Progenitor cell of endocrine pancreas (in vitro differentiated cells): ENCODE measurements around the gene DCLK2. TPM values are rescaled to one million over a fixed set of nuclear protein-coding genes. Genes with fewer than 3 reads are reported as not detected.

Source experiments
- DNase-seq: peaks from one replicate; pipeline ENCODE4 v3.0.0; 2021; ENCODE audit warnings: low spot score; ENCODE audit not compliant: unreplicated experiment
- H3K27ac Mint-ChIP-seq: 2 replicates; pipeline ENCODE4 v1.8.0; 2021; ENCODE audit warnings: mild to moderate bottlenecking, moderate library complexity, mixed read lengths
- H3K27me3 Mint-ChIP-seq: 2 replicates; pipeline ENCODE4 v1.8.0; 2021; ENCODE audit warnings: mixed read lengths
- H3K36me3 Mint-ChIP-seq: 2 replicates; pipeline ENCODE4 v1.8.0; 2022; ENCODE audit warnings: mixed read lengths; ENCODE audit not compliant: insufficient read depth
- H3K4me1 Mint-ChIP-seq: 2 replicates; pipeline ENCODE4 v1.8.0; 2021; ENCODE audit warnings: low read depth, mixed read lengths
- H3K4me3 Mint-ChIP-seq: 2 replicates; pipeline ENCODE4 v1.8.0; 2021; ENCODE audit warnings: low read depth, mild to moderate bottlenecking, moderate library complexity, mixed read lengths
- H3K9me3 Mint-ChIP-seq: 2 replicates; pipeline ENCODE4 v1.8.0; 2021; ENCODE audit warnings: low read depth, mixed read lengths
- total RNA-seq: library from RNA; stranded (reverse); gene quantifications from 2 replicates; pipeline ENCODE4 v1.2.1, GENCODE V29; 2021
- TF ChIP-seq, protein P1 (sequence below): fragments of 200-600 bp; sonication (generic); IDR thresholded peaks from one replicate; pipeline ENCODE4 v1.5.0; 2021; ENCODE audit warnings: antibody characterized with exemption, mild to moderate bottlenecking; ENCODE audit not compliant: unreplicated experiment

DCLK2 gene
- total RNA-seq, 1 donor from 2014 or later, result 7.2 TPM

DNA sequence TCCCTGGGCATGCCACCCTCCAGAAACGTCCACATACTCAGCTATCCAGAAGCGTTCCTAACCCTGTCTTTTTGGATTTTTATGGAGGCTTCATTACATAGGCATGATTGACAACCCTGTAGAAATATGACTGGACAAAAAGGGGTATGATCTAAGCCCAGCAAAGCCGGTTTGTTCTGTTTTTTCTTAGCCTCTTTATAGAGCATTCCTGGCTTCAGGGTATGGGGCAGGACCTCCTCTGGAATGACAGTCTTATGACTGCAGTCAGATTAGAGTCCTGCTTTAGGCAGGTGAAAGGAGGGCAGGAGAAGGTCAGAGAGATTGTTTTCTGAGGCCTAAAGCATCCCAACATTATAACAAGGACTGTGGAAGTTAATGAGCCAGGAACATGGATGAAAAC, 137.4 kb downstream of the DCLK2 start:
- TF ChIP-seq, protein P1, sequence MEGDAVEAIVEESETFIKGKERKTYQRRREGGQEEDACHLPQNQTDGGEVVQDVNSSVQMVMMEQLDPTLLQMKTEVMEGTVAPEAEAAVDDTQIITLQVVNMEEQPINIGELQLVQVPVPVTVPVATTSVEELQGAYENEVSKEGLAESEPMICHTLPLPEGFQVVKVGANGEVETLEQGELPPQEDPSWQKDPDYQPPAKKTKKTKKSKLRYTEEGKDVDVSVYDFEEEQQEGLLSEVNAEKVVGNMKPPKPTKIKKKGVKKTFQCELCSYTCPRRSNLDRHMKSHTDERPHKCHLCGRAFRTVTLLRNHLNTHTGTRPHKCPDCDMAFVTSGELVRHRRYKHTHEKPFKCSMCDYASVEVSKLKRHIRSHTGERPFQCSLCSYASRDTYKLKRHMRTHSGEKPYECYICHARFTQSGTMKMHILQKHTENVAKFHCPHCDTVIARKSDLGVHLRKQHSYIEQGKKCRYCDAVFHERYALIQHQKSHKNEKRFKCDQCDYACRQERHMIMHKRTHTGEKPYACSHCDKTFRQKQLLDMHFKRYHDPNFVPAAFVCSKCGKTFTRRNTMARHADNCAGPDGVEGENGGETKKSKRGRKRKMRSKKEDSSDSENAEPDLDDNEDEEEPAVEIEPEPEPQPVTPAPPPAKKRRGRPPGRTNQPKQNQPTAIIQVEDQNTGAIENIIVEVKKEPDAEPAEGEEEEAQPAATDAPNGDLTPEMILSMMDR, result no peak
- H3K9me3 Mint-ChIP-seq, result no peaks in the 10 kb centered on the region
- H3K4me1 Mint-ChIP-seq, result peaks cover 4% of the 10 kb centered on the region
- H3K27me3 Mint-ChIP-seq, result peaks cover 3% of the 10 kb centered on the region
- DNase-seq, result no peak
- H3K36me3 Mint-ChIP-seq, result no peaks in the 10 kb centered on the region
- no peak overlapping the region for H3K4me3 Mint-ChIP-seq
- no peak overlapping the region for H3K27ac Mint-ChIP-seq

DNA sequence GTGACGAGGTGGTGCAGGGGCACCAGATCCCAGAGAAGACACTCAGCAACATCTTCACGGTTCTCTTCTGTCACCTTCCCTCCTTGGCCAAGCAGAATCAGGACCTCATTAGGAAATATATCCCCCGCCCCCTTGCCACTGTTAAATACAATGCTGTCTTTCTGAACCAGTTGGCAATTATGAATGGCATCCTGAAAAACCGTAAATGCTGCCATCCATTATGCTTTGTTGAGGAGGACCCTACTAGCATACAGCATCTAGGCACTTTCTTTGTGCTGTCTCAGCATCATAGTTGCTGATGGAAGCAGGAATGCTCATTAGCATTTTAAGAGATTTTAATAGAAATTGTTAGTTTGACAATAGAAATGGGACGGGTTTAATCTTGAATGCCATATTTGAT, 138.5 kb downstream of the DCLK2 start:
- TF ChIP-seq, protein P1, result no peak
- no peaks in the 10 kb centered on the region for H3K9me3 Mint-ChIP-seq
- H3K27me3 Mint-ChIP-seq, result no peaks in the 10 kb centered on the region
- peaks cover 4% of the 10 kb centered on the region for H3K4me1 Mint-ChIP-seq
- H3K4me3 Mint-ChIP-seq, result no peak overlapping the region
- no peak overlapping the region for H3K27ac Mint-ChIP-seq
- DNase-seq, result no peak
- no peaks in the 10 kb centered on the region for H3K36me3 Mint-ChIP-seq

DNA sequence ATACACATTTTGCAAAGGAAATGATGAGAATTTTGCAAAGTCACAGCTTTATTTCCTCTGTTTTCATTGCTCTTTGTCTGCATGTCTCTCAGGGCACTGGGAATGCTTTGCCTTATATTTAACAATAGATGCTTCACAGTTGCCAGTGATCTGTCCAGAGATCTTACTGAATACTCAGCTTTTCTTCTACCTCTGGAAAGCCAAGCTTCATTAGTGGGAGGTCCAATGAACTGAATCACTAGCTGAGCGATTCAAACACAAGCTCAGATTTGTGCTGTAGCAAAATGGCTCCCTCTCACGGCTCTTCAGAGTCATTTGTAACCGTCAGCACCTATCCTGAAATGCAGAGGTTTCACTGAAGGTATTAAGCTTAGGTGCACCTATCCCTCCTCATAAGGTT, 138.9 kb downstream of the DCLK2 start:
- H3K4me1 Mint-ChIP-seq, result peaks cover 4% of the 10 kb centered on the region
- no peaks in the 10 kb centered on the region for H3K36me3 Mint-ChIP-seq
- no peaks in the 10 kb centered on the region for H3K9me3 Mint-ChIP-seq
- TF ChIP-seq, protein P1, result no peak
- no peak for DNase-seq
- no peaks in the 10 kb centered on the region for H3K27me3 Mint-ChIP-seq
- no peak overlapping the region for H3K4me3 Mint-ChIP-seq
- no peak overlapping the region for H3K27ac Mint-ChIP-seq

DNA sequence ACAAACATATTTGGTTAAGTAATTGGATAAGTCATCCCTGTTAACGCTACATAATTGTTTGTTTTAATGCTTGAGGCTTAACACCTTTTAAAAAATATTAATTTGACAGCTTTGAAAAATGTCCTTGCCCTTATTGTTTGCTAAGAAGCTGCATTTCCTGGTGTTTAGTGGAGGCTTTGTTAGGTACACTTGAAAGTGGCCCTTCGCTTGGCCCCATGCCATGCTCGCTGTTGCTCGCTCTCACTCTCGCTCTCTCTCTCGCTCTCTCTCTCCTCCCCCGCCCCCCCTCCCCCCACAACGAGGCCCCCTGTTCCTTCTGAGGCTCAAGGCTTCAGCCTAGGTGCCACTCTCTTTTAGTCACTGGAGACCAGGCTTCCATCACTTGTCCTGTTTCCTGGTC, 139.6 kb downstream of the DCLK2 start:
- no peak overlapping the region for H3K27ac Mint-ChIP-seq
- no peak for DNase-seq
- H3K27me3 Mint-ChIP-seq, result no peaks in the 10 kb centered on the region
- H3K36me3 Mint-ChIP-seq, result no peaks in the 10 kb centered on the region
- TF ChIP-seq, protein P1, result no peak
- no peak overlapping the region for H3K4me3 Mint-ChIP-seq
- peaks cover 4% of the 10 kb centered on the region for H3K4me1 Mint-ChIP-seq
- no peaks in the 10 kb centered on the region for H3K9me3 Mint-ChIP-seq

DNA sequence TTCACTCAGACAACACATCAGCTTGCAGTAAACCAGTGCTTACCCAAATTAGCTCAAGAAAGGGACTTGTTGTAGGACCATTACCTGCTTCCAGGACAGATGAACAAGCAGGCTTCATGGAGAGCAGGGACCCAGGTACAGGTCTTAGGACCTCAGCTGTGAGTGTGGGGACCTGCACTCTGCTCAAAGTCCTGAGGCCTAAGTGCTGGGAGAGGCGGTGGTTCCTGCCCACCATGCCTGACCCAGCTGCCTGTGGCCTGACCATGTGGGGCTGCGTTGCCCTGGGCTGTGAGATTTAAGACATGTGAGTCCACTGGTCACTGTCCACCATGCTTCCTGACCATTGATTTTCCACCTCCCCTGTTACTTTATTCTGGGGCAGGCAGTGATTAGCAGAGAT, 140.2 kb downstream of the DCLK2 start:
- no peak for DNase-seq
- peaks cover 4% of the 10 kb centered on the region for H3K4me1 Mint-ChIP-seq

More for the DNA sequence above, 140.2 kb downstream of the DCLK2 start:
- Mint-ChIP-seq H3K9me3 (no peaks in the 10 kb centered on the region), H3K4me3 (no peak overlapping the region), H3K36me3 (no peaks in the 10 kb centered on the region), H3K27me3 (no peaks in the 10 kb centered on the region), H3K27ac (no peak overlapping the region)
- TF ChIP-seq, protein P1, result no peak
